SIG-M5 treated with dmso at 0.1 percent for 504 hours (cell line): ENCODE results near the gene STEAP4.
A peak's percentile ranks its signal among the peaks of the same experiment; 100 is the strongest.
"Not testable (repeated sequence)": the region's sequence is repeated elsewhere in the genome, so short reads cannot be mapped to it uniquely, and the experiment has no call there.

Experiments used
- DNase-seq: peaks from one replicate; lab custom pipeline; 2025; ENCODE audit not compliant: unreplicated experiment; lab: John Stamatoyannopoulos, UW

The STEAP4 gene

DNA sequence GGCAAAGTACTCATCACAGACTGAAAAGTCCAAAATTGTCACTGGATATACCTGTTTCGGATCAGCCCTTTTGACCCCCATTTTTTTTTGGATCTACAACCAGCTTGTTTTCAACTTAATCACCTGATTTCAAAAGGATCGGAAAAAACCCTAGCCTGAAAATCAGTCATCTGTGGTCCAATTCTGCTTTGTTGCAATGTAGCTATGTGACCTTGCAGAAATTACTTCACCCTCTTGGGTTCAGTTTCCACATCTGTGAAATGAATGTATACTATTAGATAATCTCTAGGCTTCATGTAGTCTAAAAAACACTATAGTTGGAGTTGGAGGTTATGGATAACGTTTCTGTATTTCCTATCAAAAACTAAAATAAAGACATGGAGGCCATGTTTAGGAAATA is 37.1 kb downstream of the STEAP4 start:
- no peak for DNase-seq

DNA sequence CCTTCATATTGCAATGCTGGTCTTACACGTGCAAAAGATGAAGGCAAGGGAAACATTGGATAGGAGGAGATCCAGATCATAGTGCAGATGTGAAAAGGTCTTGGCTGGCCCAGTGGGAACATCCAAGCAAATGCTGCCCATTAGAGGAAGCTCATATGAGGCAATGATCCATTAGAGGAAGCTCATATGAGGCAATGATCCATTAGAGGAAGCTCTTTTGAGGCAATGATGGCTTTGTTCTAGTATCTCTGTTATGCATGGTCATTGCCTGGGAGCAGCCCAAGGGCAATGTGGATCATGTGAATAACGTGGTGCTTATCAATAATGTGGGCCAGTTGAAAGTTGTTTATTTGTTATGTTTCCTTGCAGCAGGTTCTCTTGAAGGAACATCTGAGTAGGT is 37.8 kb downstream of the STEAP4 start:
- peak; percentile 62 for DNase-seq

DNA sequence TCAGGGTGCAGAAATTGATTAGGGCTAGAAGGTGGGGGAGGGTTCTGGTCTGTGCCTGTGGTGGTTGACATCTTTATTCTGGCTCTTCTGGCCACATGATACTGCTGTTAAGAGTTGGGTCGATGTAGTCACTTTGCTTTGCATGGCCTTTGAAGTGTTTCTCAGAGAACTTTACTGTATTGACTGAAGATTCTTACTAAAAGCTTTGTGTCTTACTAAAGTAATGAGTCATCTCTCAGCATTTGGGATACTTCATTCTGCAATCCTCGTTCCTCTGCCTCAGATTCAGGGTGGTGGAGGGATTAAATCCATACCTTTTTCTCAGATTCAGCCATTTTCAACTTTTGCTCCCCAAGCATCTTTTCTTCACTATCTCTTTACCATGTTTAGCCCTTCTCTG is 38.6 kb downstream of the STEAP4 start:
- DNase-seq = no peak

DNA sequence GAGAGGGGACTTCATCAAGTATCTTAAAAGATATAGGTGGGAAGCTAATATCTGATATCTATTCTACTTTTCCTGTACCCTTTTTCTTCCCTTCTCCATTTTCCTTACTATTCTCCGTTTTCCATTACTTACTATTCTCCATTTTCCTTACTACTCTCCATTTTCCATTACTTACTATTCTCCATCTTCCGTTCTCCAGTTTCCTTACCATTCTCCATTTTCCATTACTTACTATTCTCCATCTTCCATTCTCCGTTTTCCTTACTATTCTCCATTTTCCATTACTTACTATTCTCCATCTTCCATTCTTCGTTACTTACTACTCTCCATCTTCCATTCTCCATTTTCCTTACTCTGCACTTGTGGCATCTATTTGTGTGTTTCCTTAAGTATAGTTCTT is 39.3 kb downstream of the STEAP4 start:
- DNase-seq = no peak

DNA sequence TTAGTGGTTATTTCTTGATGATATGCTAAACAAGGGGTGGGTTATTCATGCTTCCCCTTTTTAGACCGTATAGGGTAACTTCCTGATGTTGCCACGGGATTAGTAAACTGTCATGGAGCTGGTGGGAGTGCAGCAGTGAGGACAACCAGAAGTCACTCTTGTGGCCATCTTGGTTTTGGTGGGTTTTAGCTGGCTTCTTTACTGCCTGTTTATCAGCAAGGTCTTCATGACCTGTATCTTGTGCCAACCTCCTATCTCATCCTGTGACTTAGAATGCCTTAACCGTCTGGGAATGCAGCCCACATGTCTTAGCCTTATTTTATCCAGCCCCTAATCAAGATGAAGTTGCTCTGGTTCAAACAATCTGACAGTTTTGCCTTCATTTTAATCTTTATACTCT is 41.7 kb downstream of the STEAP4 start:
- DNase-seq = peak; percentile 27

DNA sequence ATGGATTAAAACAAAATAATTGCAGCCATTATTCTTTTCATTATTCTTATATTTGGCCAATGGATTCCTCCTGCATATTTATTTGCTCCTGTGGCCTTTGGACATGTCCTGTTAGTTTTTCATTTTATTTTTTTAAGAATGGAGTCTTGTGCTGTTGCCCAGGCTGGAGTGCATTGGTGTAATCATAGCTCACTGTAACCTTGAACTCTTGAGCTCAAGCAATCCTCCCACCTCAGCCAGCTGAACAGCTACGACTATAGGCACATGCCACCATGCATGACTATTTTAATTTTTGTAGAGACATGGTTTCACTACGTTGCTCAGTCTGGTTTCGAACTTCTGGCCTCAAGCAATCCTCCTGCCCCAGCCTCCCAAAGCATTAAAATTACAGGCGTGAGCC is 44.1 kb downstream of the STEAP4 start:
- no peak for DNase-seq

DNA sequence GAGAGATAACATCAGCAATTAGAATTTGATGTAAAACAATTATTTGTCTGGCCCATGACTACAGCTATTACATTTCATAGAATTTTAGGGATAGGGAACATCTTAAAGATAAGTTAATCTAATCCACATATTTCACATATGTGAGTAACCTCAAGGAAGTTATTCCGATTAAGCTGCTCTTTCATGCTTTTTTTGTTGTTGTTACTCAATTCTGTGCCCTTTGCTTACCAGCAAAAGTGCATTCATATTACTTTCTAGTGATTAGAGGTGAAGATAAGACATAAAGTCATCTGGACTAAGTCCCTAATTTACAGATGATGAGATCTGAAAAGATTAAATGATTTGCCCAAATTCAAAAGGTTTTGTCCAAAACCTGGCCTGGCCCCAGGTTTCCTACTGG is 46.0 kb downstream of the STEAP4 start:
- DNase-seq = no peak

DNA sequence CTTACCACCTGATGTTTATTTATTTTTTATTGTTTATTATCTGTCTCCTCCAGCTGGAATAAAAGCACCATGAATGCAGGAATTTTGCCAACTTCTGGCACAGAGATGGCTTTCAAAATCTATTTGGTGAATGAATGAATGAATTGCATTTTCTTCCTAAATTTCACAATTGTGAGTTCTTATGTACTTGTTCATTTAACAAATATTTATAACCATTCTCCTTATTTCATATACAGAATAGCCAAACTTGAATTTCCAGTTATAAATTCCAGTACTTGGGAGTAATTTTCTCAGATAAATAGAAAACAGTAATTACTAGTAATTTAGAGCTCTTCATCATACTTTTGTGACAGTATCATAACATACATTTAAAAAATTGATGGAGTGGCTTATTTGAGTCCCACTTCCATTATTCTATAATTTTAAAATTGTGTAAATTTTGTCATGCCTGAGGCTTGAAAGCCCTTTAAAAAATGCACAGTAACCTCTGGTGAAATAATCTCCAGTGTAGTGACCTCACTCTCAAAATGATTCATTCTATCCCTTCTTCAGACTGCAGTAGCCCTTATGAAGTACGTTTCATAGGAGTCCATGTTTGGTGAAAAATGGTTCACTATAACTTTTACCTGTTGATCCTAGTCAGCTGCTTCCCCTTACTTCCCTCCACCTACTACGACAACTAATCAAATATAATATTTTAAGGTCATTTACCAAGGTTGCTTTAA is 46.9 kb downstream of the STEAP4 start:
- DNase-seq = no peak

DNA sequence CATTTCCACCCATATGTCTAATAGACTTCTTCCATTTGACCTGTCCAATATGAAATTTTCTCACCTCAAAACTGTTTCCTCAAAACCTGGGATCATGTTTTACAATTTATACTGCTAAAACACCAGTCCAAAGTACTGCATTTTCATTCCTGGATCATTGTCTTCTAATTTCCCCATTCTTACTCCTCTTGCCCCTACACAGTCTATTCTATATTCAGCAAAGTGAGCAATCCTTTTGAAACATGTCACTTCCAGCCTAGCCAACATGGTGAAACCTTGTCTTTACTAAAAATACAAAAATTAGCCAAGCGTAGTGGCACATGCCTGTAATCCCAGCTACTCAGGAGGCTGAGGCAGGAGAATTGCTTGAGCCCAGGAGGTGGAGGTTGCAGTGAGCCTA is 48.4 kb downstream of the STEAP4 start:
- DNase-seq = not testable (repeated sequence)

DNA sequence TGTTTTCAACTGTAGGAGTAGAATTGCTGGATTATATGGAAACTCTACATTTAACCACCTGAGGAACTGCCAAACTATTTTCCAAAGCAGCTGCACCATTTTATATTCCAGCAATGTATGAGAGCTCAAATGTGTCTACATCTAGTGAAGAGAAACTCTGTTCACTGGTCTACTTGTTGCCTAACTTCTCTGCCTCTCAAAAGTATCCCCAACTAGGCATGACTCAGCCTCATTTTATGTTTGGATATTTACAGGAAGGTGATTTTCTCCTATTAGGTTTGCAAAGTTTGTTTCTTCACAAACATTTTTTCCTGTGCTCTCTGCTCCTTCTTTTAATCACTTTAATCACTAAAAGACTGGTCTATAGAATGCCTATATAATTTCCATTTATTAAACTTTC is 49.8 kb downstream of the STEAP4 start:
- DNase-seq = no peak

DNA sequence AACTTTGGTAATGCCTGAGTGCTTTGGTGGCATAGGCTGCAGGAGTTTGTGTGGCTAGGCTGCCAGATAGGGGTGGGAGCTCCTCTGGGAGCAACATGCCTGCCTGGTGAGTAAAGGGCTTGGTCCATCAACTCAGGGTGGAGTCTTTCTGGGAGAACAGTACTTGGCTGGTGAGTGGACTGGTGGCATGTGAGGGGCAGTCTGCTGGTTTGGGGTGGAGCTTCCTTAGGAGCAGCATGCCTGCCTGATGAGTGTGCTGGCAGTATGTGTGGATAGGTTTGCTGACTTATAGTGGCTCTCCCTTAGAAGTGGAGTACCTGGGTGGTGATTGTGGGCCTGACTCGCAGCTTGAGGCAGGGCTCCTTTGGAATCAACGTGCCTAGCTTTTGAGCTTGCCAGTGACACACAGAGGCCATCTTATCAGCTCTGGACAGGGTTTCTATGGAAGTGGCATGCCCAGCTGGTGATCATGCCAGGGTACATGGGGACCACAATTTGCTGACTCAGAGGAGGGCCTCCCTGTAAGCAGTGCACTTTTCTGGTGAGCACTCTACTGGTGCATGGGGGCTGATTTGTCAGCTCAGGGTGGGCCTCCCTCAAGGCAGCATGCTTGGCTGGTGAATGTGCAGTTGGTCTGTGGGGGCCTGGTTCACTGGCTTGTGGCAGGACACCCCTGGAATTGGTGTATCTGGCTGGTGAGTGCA is 51.8 kb downstream of the STEAP4 start:
- no peak for DNase-seq

DNA sequence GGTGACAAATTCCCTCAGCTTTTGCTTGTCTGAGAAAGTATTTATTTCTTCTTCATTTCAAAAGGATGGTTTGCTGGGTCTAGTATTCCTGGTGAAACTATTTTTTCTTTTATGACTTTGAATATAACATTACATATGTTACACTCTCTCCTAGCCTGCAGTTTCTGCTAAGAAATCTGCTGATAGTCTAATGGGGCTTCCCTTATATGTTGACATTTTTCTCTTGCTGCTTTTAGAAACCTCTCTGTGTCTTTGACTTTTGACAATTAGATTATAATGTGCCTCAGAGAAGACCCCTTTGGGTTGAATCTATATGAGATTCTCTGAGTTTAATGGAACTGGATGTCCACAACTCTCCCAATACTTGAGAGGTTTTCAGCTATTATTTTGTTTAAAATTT is 53.1 kb downstream of the STEAP4 start:
- no peak for DNase-seq

DNA sequence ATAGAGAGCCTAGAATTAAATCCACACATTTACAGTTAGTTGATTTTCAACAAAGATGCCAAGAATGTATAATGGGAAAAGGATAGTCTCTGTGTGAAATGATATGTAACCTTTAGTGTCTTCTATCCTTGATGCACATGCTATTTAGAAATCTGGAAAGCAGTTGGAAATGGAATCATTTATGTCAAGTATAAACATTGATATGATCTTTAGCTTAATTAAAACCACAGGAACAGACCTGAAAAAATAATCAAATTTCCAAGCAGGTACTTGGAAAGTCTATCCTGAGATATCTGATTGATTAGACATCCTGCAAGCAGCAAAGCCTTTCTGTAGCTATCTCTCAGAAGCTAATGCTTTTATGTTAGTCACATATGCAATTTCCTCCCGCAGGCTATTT is 62.4 kb downstream of the STEAP4 start:
- no peak for DNase-seq

DNA sequence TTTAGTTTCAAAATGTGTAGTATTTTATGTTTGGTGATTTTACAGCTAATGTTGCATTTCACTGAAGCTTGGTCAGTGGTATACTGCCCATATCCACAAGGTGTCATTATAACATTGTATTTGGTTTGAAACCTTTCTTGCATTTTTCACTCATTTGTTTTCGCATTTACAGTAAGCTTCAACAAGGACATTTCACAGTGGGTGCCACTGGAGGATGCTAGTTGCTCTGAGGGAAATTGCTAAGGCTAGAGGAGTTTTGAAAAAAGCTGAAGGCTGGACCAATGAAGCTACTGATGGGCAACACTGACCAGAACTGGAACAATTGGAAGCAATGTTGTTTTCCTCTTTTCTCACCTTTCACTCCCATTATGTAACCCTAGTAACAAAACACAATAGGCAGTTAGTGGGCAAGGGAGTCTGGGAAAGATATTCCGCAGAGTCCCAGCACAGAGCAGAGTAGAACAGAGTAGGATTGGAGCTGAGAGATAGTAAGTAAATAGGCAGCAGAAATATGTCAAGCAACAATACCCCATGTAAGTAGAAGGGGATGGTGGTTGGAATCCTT is 63.3 kb downstream of the STEAP4 start:
- peak; percentile 50 for DNase-seq

DNA sequence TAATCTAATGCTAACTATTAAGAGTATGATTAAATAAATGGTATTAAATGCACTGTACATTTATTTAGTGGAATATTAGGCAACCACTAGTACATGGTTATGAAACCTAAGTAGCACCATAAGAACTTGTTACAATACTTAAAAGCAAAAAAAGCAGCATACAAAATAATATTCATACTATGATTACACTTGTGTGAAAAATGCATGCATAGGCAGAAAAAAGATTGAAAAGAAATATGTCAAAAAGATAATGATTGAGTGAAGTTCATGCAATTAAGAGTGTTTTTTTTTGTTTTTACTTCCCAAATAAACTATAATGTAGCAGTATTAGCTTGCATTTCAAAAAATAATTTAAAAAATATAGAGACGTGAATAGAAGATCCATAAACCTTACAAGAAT is 66.8 kb downstream of the STEAP4 start:
- DNase-seq = no peak

DNA sequence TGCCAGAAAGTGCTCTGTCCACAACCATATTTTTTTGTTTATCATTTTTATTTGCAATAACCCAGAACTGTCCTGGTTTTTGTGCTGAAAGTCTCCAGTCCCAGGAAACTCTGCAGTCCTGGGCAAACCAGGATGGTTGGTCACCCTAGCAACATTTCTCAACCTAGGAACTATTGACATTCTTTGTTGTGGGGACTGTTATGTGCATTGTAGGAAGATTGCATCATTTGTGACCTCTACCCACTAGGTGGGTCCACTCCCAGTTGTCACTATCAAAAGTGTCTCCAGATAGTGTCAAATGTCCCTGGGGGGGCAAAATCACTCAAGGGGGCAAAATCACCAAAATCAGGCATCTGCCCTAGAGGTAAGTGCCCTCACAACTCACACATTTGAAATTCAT is 72.9 kb downstream of the STEAP4 start:
- DNase-seq = no peak

DNA sequence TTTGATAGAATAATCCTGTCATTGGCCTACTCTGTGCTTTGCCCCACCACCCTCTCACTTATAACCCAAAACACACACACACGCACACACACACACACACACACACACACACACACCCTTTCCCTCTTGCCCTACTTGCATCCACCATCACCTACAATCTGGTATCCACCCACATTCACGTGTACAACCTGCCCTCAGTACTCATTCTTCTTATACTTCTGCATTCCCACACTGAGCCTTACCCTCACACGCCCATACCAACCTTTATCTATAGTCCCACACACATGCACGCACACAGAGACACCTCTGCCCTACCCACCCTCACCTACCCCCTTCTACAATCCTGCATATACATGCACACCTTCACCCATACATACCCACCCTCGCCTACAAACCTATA is 76.0 kb downstream of the STEAP4 start:
- no peak for DNase-seq

DNA sequence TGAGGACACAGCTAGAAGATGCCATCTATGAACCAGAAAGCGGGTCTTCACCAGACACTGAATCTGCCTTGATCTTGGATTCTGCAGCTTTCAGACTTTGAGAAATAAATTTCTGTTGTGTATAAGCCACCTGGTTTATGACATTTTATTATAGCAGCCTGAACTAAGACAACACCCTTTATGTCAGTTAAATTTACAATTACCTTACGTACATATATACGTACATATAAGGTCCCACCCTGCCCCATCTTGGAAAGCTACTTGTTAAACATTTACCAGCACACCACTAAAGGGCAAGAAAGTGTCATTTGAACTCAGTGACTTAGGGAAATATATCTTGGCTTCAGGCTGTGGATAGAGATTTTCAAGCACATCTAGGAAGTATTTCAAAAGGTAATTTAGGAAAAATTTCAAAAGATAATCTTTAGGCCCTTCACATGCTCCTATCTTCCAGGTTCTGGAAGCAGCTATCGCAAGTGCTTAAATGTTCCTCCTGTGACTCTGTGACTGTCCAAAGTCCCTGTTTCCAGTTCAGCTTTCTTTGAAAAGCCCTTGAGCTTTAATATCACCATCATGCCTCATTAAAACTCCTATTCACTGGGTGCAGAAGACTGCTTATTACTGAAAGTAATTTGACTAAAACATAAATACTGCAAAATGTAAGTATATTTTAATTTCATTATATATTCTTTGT is 77.2 kb downstream of the STEAP4 start:
- DNase-seq = no peak

DNA sequence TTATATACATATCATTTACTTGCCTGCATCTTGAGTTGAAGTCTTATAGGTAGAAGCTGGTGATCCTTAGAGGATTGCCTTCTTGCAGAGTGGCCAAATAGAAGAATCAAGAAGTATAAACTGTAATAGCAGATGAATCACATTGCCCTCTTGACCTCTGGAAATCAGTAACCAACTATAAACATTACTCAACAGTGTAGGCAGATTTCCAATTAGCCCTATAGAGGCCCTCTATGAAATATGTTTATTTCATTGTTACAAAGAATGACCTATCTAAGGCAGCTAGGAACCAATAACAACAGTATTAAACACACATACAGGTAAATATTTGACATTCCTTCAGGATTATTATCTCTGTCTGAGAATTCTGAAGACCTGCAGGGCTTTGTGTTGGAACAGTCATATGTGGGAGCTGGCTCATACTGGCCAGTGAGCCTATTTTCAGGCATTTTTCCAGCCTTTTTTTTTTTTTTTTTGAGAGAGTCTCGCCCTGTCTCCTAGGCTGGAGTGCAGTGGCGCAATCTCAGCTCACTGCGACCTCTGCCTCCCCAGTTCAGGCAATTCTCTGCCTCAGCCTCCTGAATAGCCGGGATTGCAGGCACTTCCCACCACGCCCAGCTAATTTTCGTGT is 79.7 kb downstream of the STEAP4 start:
- DNase-seq = peak; percentile 77

DNA sequence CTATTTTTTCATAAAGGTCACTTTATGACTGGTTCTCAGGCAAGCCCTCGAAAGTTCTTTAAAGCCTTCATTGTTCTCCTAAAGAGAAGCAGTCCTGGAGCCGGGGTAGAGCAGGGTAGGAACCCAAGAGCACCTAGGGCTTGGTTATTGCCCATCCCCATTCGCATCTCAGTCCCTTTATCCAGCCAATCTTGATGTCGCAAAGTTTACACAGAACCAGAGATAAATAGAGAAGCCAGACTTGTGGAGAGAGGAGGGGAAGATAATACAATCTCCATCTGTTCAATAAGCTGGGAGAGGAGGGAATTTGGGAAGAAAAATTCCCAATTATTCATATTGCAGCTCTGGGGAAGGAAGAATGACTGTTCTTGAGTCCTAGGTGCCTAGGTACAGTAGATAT is 80.5 kb downstream of the STEAP4 start:
- no peak for DNase-seq

DNA sequence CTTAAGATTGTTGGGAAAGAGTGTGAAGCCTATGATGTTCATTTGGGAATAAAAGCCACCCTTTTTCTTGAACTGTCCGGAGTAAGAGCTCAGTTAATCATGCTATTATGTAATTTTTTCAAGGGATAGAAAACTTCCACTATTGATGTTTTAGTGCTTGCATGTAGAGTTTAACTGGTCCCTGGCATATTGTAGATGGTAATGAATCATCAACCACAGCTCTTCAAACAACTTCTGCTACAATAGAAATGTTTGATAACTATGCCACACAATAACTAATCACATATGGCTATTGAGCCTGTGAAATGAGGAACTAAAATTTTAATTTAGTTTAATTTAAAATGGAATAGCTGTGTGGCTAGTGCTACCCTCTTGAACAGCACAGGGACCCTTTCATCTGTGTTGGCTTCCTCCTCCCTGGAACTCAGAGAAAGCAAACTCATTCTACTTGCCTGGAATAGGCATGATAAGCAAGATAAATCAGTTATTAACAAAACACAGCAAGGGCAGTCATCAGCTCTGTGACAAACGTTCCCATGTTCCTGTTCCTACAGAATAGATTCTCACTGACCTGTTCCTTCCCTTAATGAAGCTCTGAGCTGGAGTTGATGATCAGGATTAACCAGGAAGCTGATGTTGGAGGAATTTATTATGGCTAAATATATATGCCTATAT is 82.0 kb downstream of the STEAP4 start:
- DNase-seq = peak; percentile 22
